Measurements from ENCODE around the gene MBD3L2. TPM values are rescaled to one million over a fixed set of nuclear protein-coding genes. Genes with fewer than 3 reads are reported as not detected.

The MBD3L2 gene
- total RNA-seq, 4 donors from 2014 or later = not detected

GRCh38 chr19:7069042-7069903 lies 20.2 kb downstream of the MBD3L2 start, which contains the start of gene ZNF557:
TSS of gene ZNF557 (plus strand) at chr19:7069703. CDS start at chr19:7075075, 5,372 bp downstream.
- H3K27me3 ChIP-seq = no peaks in the 10 kb centered on the region
- ATAC-seq = peak; percentile 100
- TF ChIP-seq EP300 (IDR thresholded peaks at IDR 0.05) (no peak), POLR2A (IDR thresholded peaks at IDR 0.05) (peak in 1 of 2 donors; percentile 43), CTCF (IDR thresholded peaks at IDR 0.05) (peak in 1 of 4 experiments; percentile 8), POLR2AphosphoS5 (IDR thresholded peaks at IDR 0.05) (peak; percentile 45)
- peaks cover 0 to 11% (median 7%) of the 10 kb centered on the region in 3 donors for H3K4me1 ChIP-seq
- peak within 1 kb of the TSS; percentile 11 to 84 (median 82) for H3K27ac ChIP-seq
- 0 to 1% methylated on average over 6 to 8 of the region's 56 CpGs for WGBS, 2 donors (ENCODE audit: low coverage in 1 of 2)
- H3K4me3 ChIP-seq = peak within 1 kb of the TSS; percentile 85 to 93
- H3K9me3 ChIP-seq = peaks cover 0 to 7% (median 0%) of the 10 kb centered on the region in 3 donors
- H3K36me3 ChIP-seq = peaks cover 0 to 38% of the 10 kb centered on the region in 2 donors

GRCh38 chr19:7069904-7070226 lies 20.7 kb downstream of the MBD3L2 start:
- H3K27ac ChIP-seq = peak overlapping the region; percentile 11 to 84 (median 82)
- peaks cover 0 to 43% of the 10 kb centered on the region in 2 donors for H3K36me3 ChIP-seq
- H3K27me3 ChIP-seq = no peaks in the 10 kb centered on the region
- peak overlapping the region; percentile 85 to 93 for H3K4me3 ChIP-seq
- H3K4me1 ChIP-seq = peaks cover 0 to 11% (median 7%) of the 10 kb centered on the region in 3 donors
- ATAC-seq = no peak
- 4% methylated on average over 4 of the region's 12 CpGs; no CpG with 5 or more reads in 1 of the 2 donors for WGBS, 2 donors (ENCODE audit: low coverage in 1 of 2)
- peaks cover 0 to 8% (median 0%) of the 10 kb centered on the region in 3 donors for H3K9me3 ChIP-seq
- TF ChIP-seq POLR2A (IDR thresholded peaks at IDR 0.05) (no peak), CTCF (IDR thresholded peaks at IDR 0.05) (no peak)

- H3K27me3 ChIP-seq = no peaks in the 10 kb centered on the region
- no peak overlapping the region for H3K4me3 ChIP-seq
- no peak for ATAC-seq
- no peak overlapping the region for H3K27ac ChIP-seq
- H3K36me3 ChIP-seq = peaks cover 3 to 70% of the 10 kb centered on the region in 2 donors
- H3K4me1 ChIP-seq = peaks cover 0 to 11% (median 7%) of the 10 kb centered on the region in 3 donors
- WGBS, 2 donors (ENCODE audit: low coverage in 1 of 2) = 87 to 100% methylated on average over 3 to 4 of the region's 6 CpGs
- peaks cover 0 to 35% (median 3%) of the 10 kb centered on the region in 3 donors for H3K9me3 ChIP-seq
- TF ChIP-seq POLR2A (IDR thresholded peaks at IDR 0.05) = no peak
- no peak for TF ChIP-seq CTCF (IDR thresholded peaks at IDR 0.05)
- TF ChIP-seq POLR2AphosphoS5 (IDR thresholded peaks at IDR 0.05) = no peak
- TF ChIP-seq EP300 (IDR thresholded peaks at IDR 0.05) = no peak
These were observed 23.4 kb downstream of the MBD3L2 start for GRCh38 chr19:7072541-7072940.

- ATAC-seq = no peak
- TF ChIP-seq POLR2AphosphoS5 (IDR thresholded peaks at IDR 0.05) (no peak), CTCF (IDR thresholded peaks at IDR 0.05) (no peak), EP300 (IDR thresholded peaks at IDR 0.05) (no peak), POLR2A (IDR thresholded peaks at IDR 0.05) (no peak)
- peaks cover 0 to 11% (median 7%) of the 10 kb centered on the region in 3 donors for H3K4me1 ChIP-seq
- 92 to 95% methylated on average over 8 to 9 of the region's 29 CpGs for WGBS, 2 donors (ENCODE audit: low coverage in 1 of 2)
- H3K27ac ChIP-seq = no peak overlapping the region
- no peaks in the 10 kb centered on the region for H3K27me3 ChIP-seq
- peaks cover 20 to 93% of the 10 kb centered on the region in 2 donors for H3K36me3 ChIP-seq
- no peak overlapping the region for H3K4me3 ChIP-seq
- H3K9me3 ChIP-seq = peaks cover 0 to 58% (median 5%) of the 10 kb centered on the region in 3 donors
These were observed 25.7 kb downstream of the MBD3L2 start for GRCh38 chr19:7074705-7075282.
